Astrocyte (in vitro differentiated cells and primary cell): ENCODE results near the gene BARX1.
"Not testable (repeated sequence)": the region's sequence is repeated elsewhere in the genome, so short reads cannot be mapped to it uniquely, and the experiment has no call there.

Experiments
- CTCF ChIP-seq: IDR thresholded peaks from 2 replicates; pipeline ENCODE4 v1.5.1; 2011; ENCODE audit warnings: low read depth, mild to moderate bottlenecking, inconsistent platforms, low read length, moderate library complexity; ENCODE audit not compliant: insufficient read depth
- EZH2 ChIP-seq: IDR thresholded peaks from 2 replicates; pipeline ENCODE4 v1.6.1; 2012; ENCODE audit warnings: mild to moderate bottlenecking, low read length, inconsistent platforms; ENCODE audit not compliant: insufficient read depth

GRCh38 chr9:93963489-93963888 is 8.3 kb upstream of the BARX1 start:
- TF ChIP-seq EZH2, CTCF: not testable (repeated sequence)
